DMS114 treated with DMSO at 0.1 percent for 48 hours (cell line): ENCODE results near the gene THAP3.

Experiments
- DNase-seq: peaks from one replicate; lab custom pipeline; 2025; ENCODE audit not compliant: unreplicated experiment; lab: John Stamatoyannopoulos, UW

THAP3 gene

GRCh38 chr1:6603915-6604558 is 20.6 kb upstream of the THAP3 start:
- peak; percentile 66 for DNase-seq

- peak; percentile 34 for DNase-seq
These were observed 11.9 kb upstream of the THAP3 start for GRCh38 chr1:6612641-6613360.

GRCh38 chr1:6613361-6614018 is 11.2 kb upstream of the THAP3 start, which contains the start of gene PHF13:
TSS of gene PHF13 (plus strand) at chr1:6613731. CDS start at chr1:6614067, 336 bp downstream.
- DNase-seq, result peak; percentile 97

- DNase-seq, result no peak
These were observed 10.4 kb upstream of the THAP3 start for GRCh38 chr1:6614019-6614928.

- no peak for DNase-seq
These were observed 9.5 kb upstream of the THAP3 start for GRCh38 chr1:6614929-6615785.

- no peak for DNase-seq
These were observed 5.6 kb upstream of the THAP3 start for GRCh38 chr1:6619045-6619444.

GRCh38 chr1:6621429-6622391 is 3.0 kb upstream of the THAP3 start:
- no peak for DNase-seq

- peak; percentile 14 for DNase-seq
These were observed 2.1 kb upstream of the THAP3 start for GRCh38 chr1:6622396-6623152.

- no peak for DNase-seq
These were observed 1.3 kb upstream of the THAP3 start for GRCh38 chr1:6623269-6623965.

- no peak for DNase-seq
These were observed 999 bp downstream of the THAP3 start for GRCh38 chr1:6625584-6626149.

- DNase-seq, result no peak
These were observed 2.4 kb downstream of the THAP3 start for GRCh38 chr1:6627031-6627430.

- no peak for DNase-seq
These were observed 3.3 kb downstream of the THAP3 start for GRCh38 chr1:6627841-6628545.

GRCh38 chr1:6628971-6629479 is 4.4 kb downstream of the THAP3 start:
- no peak for DNase-seq

- DNase-seq, result no peak
These were observed 5.4 kb downstream of the THAP3 start for GRCh38 chr1:6630027-6630426.

- no peak for DNase-seq
These were observed 6.4 kb downstream of the THAP3 start for GRCh38 chr1:6631058-6631457.
